H1 (cell line): ENCODE results near the gene ASMT. TPM values are rescaled to one million over a fixed set of nuclear protein-coding genes. Genes with fewer than 3 reads are reported as not detected.

Source experiments
- CTCF ChIA-PET: fragments of 300-600 bp; sonication (Branson Sonifier 250); formaldehyde crosslinking; loops from one replicate; lab custom pipeline; 2021; ENCODE audit not compliant: partially characterized antibody; lab: Charles Lee
- POLR2A ChIA-PET: fragments of 300-600 bp; sonication (Branson Sonifier 250); formaldehyde crosslinking; loops from one replicate; lab custom pipeline; 2021; ENCODE audit warnings: inconsistent platforms; ENCODE audit not compliant: partially characterized antibody; lab: Charles Lee
- DNase-seq, 2 experiments: peaks; one replicate each; pipeline versions ENCODE4 v3.0.0 to v3.0.0-alpha.2; 2010 to 2022; ENCODE audit warnings: low spot score in 2 of 2, low read depth in 1 of 2, mixed read lengths in 1 of 2
- FAIRE-seq: peaks from 2 replicates; lab custom pipeline; 2011; peaks lifted over from hg19 to GRCh38; lab: Jason Lieb, UNC
- H2AFZ ChIP-seq: 2 replicates; pipeline ENCODE4 v1.8.1; 2012; ENCODE audit warnings: low read length, inconsistent platforms
- H2AK5ac ChIP-seq: 2 replicates; pipeline ENCODE4 v1.6.1; 2013; ENCODE audit warnings: low read depth, low read length
- H2BK120ac ChIP-seq: replicated peaks from 2 replicates; pipeline ENCODE3; 2013; ENCODE audit warnings: low read depth, low read length, inconsistent platforms
- H2BK12ac ChIP-seq: 2 replicates; pipeline ENCODE4 v1.6.1; 2013; ENCODE audit warnings: low read depth, low read length
- H2BK15ac ChIP-seq: 2 replicates; pipeline ENCODE4 v1.6.1; 2013; ENCODE audit warnings: low read length
- H2BK20ac ChIP-seq: 2 replicates; pipeline ENCODE4 v1.6.1; 2013; ENCODE audit warnings: low read length
- H2BK5ac ChIP-seq: 2 replicates; pipeline ENCODE4 v1.6.1; 2013; ENCODE audit warnings: low read depth, low read length
- H3K14ac ChIP-seq: 2 replicates; pipeline ENCODE4 v1.6.1; 2013; ENCODE audit warnings: inconsistent platforms; ENCODE audit not compliant: insufficient read length
- H3K18ac ChIP-seq: 2 replicates; pipeline ENCODE4 v1.6.1; 2013; ENCODE audit warnings: low read length; ENCODE audit errors: extremely low read depth
- H3K23ac ChIP-seq: 2 replicates; pipeline ENCODE4 v1.6.1; 2013; ENCODE audit warnings: inconsistent platforms; ENCODE audit not compliant: insufficient read length
- H3K23me2 ChIP-seq: 2 replicates; pipeline ENCODE4 v1.6.1; 2013; ENCODE audit warnings: low read depth, low read length
- H3K27ac ChIP-seq: 2 replicates; pipeline ENCODE4 v1.6.1; 2011; ENCODE audit warnings: low read depth, low read length, inconsistent platforms
- H3K27me3 ChIP-seq, 4 experiments: replicated peaks in 1 of 4; 1 replicate in 1 of 4; 2 replicates in 3 of 4; pipeline versions ENCODE4 v1.6.1 to v1.8.1; 2011 to 2013; ENCODE audit warnings: low read length in 3 of 4, mild to moderate bottlenecking in 3 of 4, inconsistent platforms in 2 of 4, mixed read lengths in 2 of 4, moderate library complexity in 1 of 4; ENCODE audit not compliant: control insufficient read depth in 3 of 4, insufficient read depth in 3 of 4; ENCODE audit errors: extremely low read depth in 1 of 4
- H3K36me3 ChIP-seq, 4 experiments: 2 replicates each; pipeline versions ENCODE4 v1.6.1 to v1.8.1; 2011 to 2013; ENCODE audit warnings: mild to moderate bottlenecking in 4 of 4, low read length in 3 of 4, moderate library complexity in 2 of 4, control low read depth in 1 of 4, inconsistent platforms in 1 of 4; ENCODE audit not compliant: insufficient read depth in 4 of 4, control insufficient read depth in 2 of 4
- H3K4ac ChIP-seq: replicated peaks from 2 replicates; pipeline ENCODE3; 2013; ENCODE audit warnings: low read length, low read depth, mixed read lengths, inconsistent platforms; ENCODE audit not compliant: insufficient read length
- H3K4me1 ChIP-seq, 4 experiments: replicated peaks in 1 of 4; 1 replicate in 1 of 4; 2 replicates in 3 of 4; pipeline versions ENCODE4 v1.6.1 to v1.8.1; 2011 to 2013; ENCODE audit warnings: low read length in 3 of 4, inconsistent platforms in 2 of 4, mixed read lengths in 1 of 4; ENCODE audit not compliant: insufficient read depth in 4 of 4, control insufficient read depth in 3 of 4
- H3K4me2 ChIP-seq, 2 experiments: 2 replicates each; pipeline versions ENCODE4 v1.6.1 to v1.8.1; 2011 to 2013; ENCODE audit warnings: low read depth in 2 of 2, low read length in 2 of 2, control low read depth in 1 of 2, inconsistent platforms in 1 of 2, mild to moderate bottlenecking in 1 of 2; ENCODE audit not compliant: insufficient read depth in 1 of 2
- H3K4me3 ChIP-seq, 4 experiments: fragments of 200-600, 300-600 bp in 1 of 4; sonication (generic), shearing (Covaris generic), sonication (Bioruptor Twin) in 1 of 4; 2 replicates each; pipeline versions ENCODE4 v1.5.1 to v1.8.1; 2011 to 2016; ENCODE audit warnings: low read length in 4 of 4, low read depth in 3 of 4, control low read depth in 2 of 4, inconsistent platforms in 2 of 4, mild to moderate bottlenecking in 2 of 4, mixed read lengths in 1 of 4, moderate library complexity in 1 of 4; ENCODE audit not compliant: insufficient read depth in 2 of 4; ENCODE audit errors: extremely low read depth in 1 of 4
- H3K56ac ChIP-seq: replicated peaks from 2 replicates; pipeline ENCODE3; 2013; ENCODE audit warnings: low read depth, mild to moderate bottlenecking, mixed read lengths, low read length, inconsistent platforms; ENCODE audit not compliant: insufficient read length
- H3K79me1 ChIP-seq: 2 replicates; pipeline ENCODE4 v1.6.1; 2013; ENCODE audit warnings: low read depth, low read length, control low read depth
- H3K79me2 ChIP-seq, 2 experiments: 2 replicates each; pipeline versions ENCODE4 v1.6.1 to v1.8.1; 2012 to 2013; ENCODE audit warnings: low read length in 2 of 2, mild to moderate bottlenecking in 2 of 2, inconsistent platforms in 1 of 2; ENCODE audit not compliant: insufficient read depth in 2 of 2, control insufficient read depth in 1 of 2
- H3K9ac ChIP-seq, 4 experiments: replicated peaks in 1 of 4; 1 replicate in 1 of 4; 2 replicates in 3 of 4; pipeline versions ENCODE4 v1.6.1 to v1.8.1; 2011 to 2013; ENCODE audit warnings: low read depth in 3 of 4, low read length in 3 of 4, control low read depth in 2 of 4, mild to moderate bottlenecking in 2 of 4, moderate library complexity in 2 of 4, inconsistent platforms in 1 of 4; ENCODE audit errors: extremely low read depth in 1 of 4
- H3K9me3 ChIP-seq, 2 experiments: 2 replicates each; pipeline versions ENCODE4 v1.6.1 to v1.8.1; 2012 to 2013; ENCODE audit warnings: mild to moderate bottlenecking in 2 of 2, moderate library complexity in 2 of 2, control low read depth in 1 of 2, inconsistent platforms in 1 of 2, low read depth in 1 of 2, low read length in 1 of 2, mixed read lengths in 1 of 2; ENCODE audit not compliant: insufficient read depth in 2 of 2
- H4K20me1 ChIP-seq, 2 experiments: replicated peaks in 1 of 2; 2 replicates each; pipeline versions ENCODE3 to v1.8.1; 2011 to 2013; ENCODE audit warnings: inconsistent platforms in 2 of 2, low read length in 2 of 2, mild to moderate bottlenecking in 1 of 2; ENCODE audit not compliant: insufficient read depth in 2 of 2, control insufficient read depth in 1 of 2
- H4K5ac ChIP-seq: 2 replicates; pipeline ENCODE4 v1.6.1; 2013; ENCODE audit warnings: low read length, low read depth, mixed read lengths, inconsistent platforms; ENCODE audit not compliant: insufficient read length
- H4K8ac ChIP-seq: 2 replicates; pipeline ENCODE4 v1.8.0; 2013; ENCODE audit warnings: mild to moderate bottlenecking, moderate library complexity, low read length, inconsistent platforms; ENCODE audit not compliant: insufficient read depth; ENCODE audit errors: extremely low read depth
- H4K91ac ChIP-seq: replicated peaks from 2 replicates; pipeline ENCODE3; 2013; ENCODE audit warnings: low read length, mixed read lengths, inconsistent platforms; ENCODE audit not compliant: insufficient read length
- ASH2L ChIP-seq: fragments of 200-600, 300-600 bp; sonication (generic); IDR thresholded peaks from one replicate; pipeline ENCODE4 v1.7.1; 2017; ENCODE audit warnings: low read length
- CHD2 ChIP-seq: IDR thresholded peaks from 2 replicates; pipeline ENCODE4 v1.6.1; 2012; ENCODE audit warnings: low read length, improper control_type of control experiment
- CTBP2 ChIP-seq: IDR thresholded peaks from 2 replicates; pipeline ENCODE4 v1.7.0; 2011; ENCODE audit warnings: borderline replicate concordance, mild to moderate bottlenecking, moderate library complexity, mixed read lengths, low read length; ENCODE audit not compliant: insufficient read depth, insufficient read length
- EGR1 ChIP-seq: IDR thresholded peaks from 2 replicates; pipeline ENCODE4 v1.6.1; 2011; ENCODE audit warnings: low read depth, low read length, borderline replicate concordance
- KDM4A ChIP-seq: IDR thresholded peaks from one replicate; pipeline ENCODE4 v1.7.1; 2012; ENCODE audit warnings: low read depth, mild to moderate bottlenecking, moderate library complexity, low read length, inconsistent platforms; ENCODE audit not compliant: severe bottlenecking
- NRF1 ChIP-seq: IDR thresholded peaks from 2 replicates; pipeline ENCODE4 v1.6.1; 2011; ENCODE audit warnings: mild to moderate bottlenecking, low read depth, low read length, improper control_type of control experiment
- POLR2AphosphoS5 ChIP-seq: IDR thresholded peaks from 2 replicates; pipeline ENCODE4 v1.6.1; 2011; ENCODE audit warnings: low read depth, low read length
- SAP30 ChIP-seq: fragments of 300-600 bp; sonication (generic); IDR thresholded peaks from 2 replicates; pipeline ENCODE4 v1.7.1; 2012; ENCODE audit warnings: low read length, moderate library complexity, mild to moderate bottlenecking, inconsistent platforms; ENCODE audit not compliant: insufficient read depth, insufficient replicate concordance
- SP1 ChIP-seq: IDR thresholded peaks from 2 replicates; pipeline ENCODE4 v1.6.1; 2011; ENCODE audit warnings: low read depth, low read length
- SP4 ChIP-seq: IDR thresholded peaks from 2 replicates; pipeline ENCODE4 v1.6.1; 2012; ENCODE audit warnings: low read length, inconsistent platforms
- SUZ12 ChIP-seq: fragments of 200-600 bp; sonication (generic); IDR thresholded peaks from 2 replicates; pipeline ENCODE4 v1.6.1; 2012; ENCODE audit warnings: mild to moderate bottlenecking, inconsistent platforms, low read length, moderate library complexity, mixed read lengths
- TCF12 ChIP-seq: IDR thresholded peaks from 2 replicates; pipeline ENCODE4 v1.6.1; 2011; ENCODE audit warnings: low read depth, mild to moderate bottlenecking, low read length
- WGBS, 2 experiments: shearing (Covaris generic) in 1 of 2; methylation state at CpG; one replicate each; pipeline versions ENCODE4 v1.1.6 to v1.1.7; 2013 to 2015; ENCODE audit warnings: low lambda C conversion rate in 2 of 2, mixed read lengths in 2 of 2, inconsistent platforms in 1 of 2, low coverage in 1 of 2, missing lambda C conversion rate in 1 of 2; ENCODE audit not compliant: insufficient replicate concordance in 2 of 2, insufficient coverage in 1 of 2, insufficient read length in 1 of 2; ENCODE audit errors: extremely low coverage in 1 of 2, missing lambda C conversion rate in 1 of 2; 5-methylcytosine and 5-hydroxymethylcytosine counted together
- polyA plus RNA-seq, 7 experiments: library from polyadenylated mRNA; depleted of rRNA in 3 of 7; stranded (reverse) in 5 of 7; unstranded in 2 of 7; fragments of >200 nt in 5 of 7; fragments of 200-250 nt in 2 of 7; gene quantifications; 1 replicate in 5 of 7; 2 replicates in 1 of 7; 4 replicates in 1 of 7; pipeline versions ENCODE4 v1.2.1 to v1.2.3, GENCODE V29; 2011 to 2013; ENCODE audit warnings: missing spikeins in 2 of 7, mixed read lengths in 2 of 7
- total RNA-seq: library from RNA; stranded (reverse); fragmentation: NEBNext Ultra II Directional; extraction: Animal tissue kit (Norgen Biotek cat#: 25700); gene quantifications from 2 replicates; pipeline ENCODE4 v1.2.1, GENCODE V29; 2021
- TF ChIP-seq, protein P1 (sequence below), 3 experiments: IDR thresholded peaks; 1 replicate in 2 of 3; 2 replicates in 1 of 3; pipeline versions ENCODE4 v1.5.1 to v1.6.1; 2011; ENCODE audit warnings: low read length in 3 of 3, mild to moderate bottlenecking in 3 of 3, inconsistent platforms in 2 of 3, low read depth in 1 of 3, moderate library complexity in 1 of 3; ENCODE audit not compliant: insufficient read depth in 1 of 3; ENCODE audit errors: control extremely low read depth in 1 of 3

ASMT gene
- total and polyA plus RNA-seq, 2 of the 8 experiments (the other 6 are each of a cell fraction or from before 2014, with no cell fraction given): 1.5 to 3.1 TPM

DNA sequence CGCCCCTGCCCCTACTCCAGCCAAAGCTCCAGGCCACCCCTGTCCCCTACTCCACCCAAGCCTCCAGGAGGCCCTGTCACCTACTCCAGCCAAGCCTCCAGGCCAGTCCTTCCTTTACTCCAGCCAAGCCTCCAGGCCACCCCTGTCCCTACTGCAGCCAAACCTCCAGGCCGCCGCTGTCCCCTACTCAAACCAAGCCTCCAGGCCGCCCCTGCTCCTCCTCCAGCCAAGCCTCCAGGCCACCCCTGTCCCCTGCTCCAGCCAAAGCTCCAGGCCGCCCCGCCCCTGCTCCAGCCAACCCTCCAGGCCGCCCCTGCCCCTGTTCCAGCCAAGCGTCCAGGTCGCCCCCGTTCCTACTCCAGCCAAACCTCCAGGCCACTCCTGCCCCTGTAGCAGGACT is 5.1 kb upstream of the ASMT start:
- no peak overlapping the region for H4K8ac ChIP-seq
- no peak overlapping the region for H3K56ac ChIP-seq
- no peaks in the 10 kb centered on the region for H4K20me1 ChIP-seq
- CTCF ChIA-PET: no interaction called here
- H2AK5ac ChIP-seq: no peak overlapping the region
- H3K4me3 ChIP-seq: no peak overlapping the region
- no peak overlapping the region for H3K4me2 ChIP-seq
- no peak overlapping the region for H3K4ac ChIP-seq
- no peaks in the 10 kb centered on the region for H3K27me3 ChIP-seq
- no peaks in the 10 kb centered on the region for H3K79me1 ChIP-seq
- H4K5ac ChIP-seq: no peak overlapping the region
- H3K23ac ChIP-seq: no peak overlapping the region
- DNase-seq (no peak), FAIRE-seq (no peak)
- no peak overlapping the region for H3K27ac ChIP-seq
- no peak overlapping the region for H3K18ac ChIP-seq
- WGBS, 2 experiments: 87% methylated on average over 6 of the region's 10 CpGs; no CpG with 5 or more reads in 1 of the 2 experiments
- H3K4me1 ChIP-seq: 0 out of 7 replicates have a peak, but pooled peaks cover 0 to under 1% (median 0%) of the 10 kb centered on the region in 4 experiments
- H2BK20ac ChIP-seq: no peak overlapping the region
- H3K36me3 ChIP-seq: no peaks in the 10 kb centered on the region
- H4K91ac ChIP-seq: no peak overlapping the region
- POLR2A ChIA-PET: no interaction called here
- H3K9me3 ChIP-seq: no peaks in the 10 kb centered on the region
- no peak overlapping the region for H2BK120ac ChIP-seq
- no peak overlapping the region for H2BK12ac ChIP-seq
- no peak overlapping the region for H3K9ac ChIP-seq
- H3K79me2 ChIP-seq: no peaks in the 10 kb centered on the region
- no peak overlapping the region for H3K14ac ChIP-seq
- H3K23me2 ChIP-seq: no peaks in the 10 kb centered on the region
- no peak overlapping the region for H2AFZ ChIP-seq
- no peak overlapping the region for H2BK15ac ChIP-seq
- no peak overlapping the region for H2BK5ac ChIP-seq
- TF ChIP-seq NRF1: no peak
- TF ChIP-seq, protein P1, sequence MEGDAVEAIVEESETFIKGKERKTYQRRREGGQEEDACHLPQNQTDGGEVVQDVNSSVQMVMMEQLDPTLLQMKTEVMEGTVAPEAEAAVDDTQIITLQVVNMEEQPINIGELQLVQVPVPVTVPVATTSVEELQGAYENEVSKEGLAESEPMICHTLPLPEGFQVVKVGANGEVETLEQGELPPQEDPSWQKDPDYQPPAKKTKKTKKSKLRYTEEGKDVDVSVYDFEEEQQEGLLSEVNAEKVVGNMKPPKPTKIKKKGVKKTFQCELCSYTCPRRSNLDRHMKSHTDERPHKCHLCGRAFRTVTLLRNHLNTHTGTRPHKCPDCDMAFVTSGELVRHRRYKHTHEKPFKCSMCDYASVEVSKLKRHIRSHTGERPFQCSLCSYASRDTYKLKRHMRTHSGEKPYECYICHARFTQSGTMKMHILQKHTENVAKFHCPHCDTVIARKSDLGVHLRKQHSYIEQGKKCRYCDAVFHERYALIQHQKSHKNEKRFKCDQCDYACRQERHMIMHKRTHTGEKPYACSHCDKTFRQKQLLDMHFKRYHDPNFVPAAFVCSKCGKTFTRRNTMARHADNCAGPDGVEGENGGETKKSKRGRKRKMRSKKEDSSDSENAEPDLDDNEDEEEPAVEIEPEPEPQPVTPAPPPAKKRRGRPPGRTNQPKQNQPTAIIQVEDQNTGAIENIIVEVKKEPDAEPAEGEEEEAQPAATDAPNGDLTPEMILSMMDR (IDR thresholded peaks at IDR 0.05; ENCODE audit: control extremely low read depth in 1 of 3, insufficient read depth in 1 of 3, low read depth in 1 of 3, low read length in 3 of 3): no peak
- no peak for TF ChIP-seq CHD2
- TF ChIP-seq SP1: no peak
- TF ChIP-seq KDM4A: no peak
- TF ChIP-seq SAP30: no peak
- no peak for TF ChIP-seq TCF12
- no peak for TF ChIP-seq SUZ12
- TF ChIP-seq ASH2L: no peak
- TF ChIP-seq SP4: no peak
- TF ChIP-seq CTBP2: no peak
- no peak for TF ChIP-seq POLR2AphosphoS5
- TF ChIP-seq EGR1: no peak
